ENCODE measurements around the gene HOXB7. TPM values are rescaled to one million over a fixed set of nuclear protein-coding genes. Genes with fewer than 3 reads are reported as not detected.

HOXB7 gene
- total RNA-seq, 1 experiment from 2014 or later = not detected

GRCh38 chr17:48621410-48622392, 10.9 kb upstream of the HOXB7 start:
- H3K27ac Mint-ChIP-seq = no peak overlapping the region
- Histone ChIP-seq H3K23me2 (ENCODE audit: insufficient read length, low read depth, low read length, poor library complexity, severe bottlenecking) (peaks cover 5% of the 10 kb centered on the region), H3K56ac (ENCODE audit: insufficient read length, low read depth, low read length) (no peak overlapping the region), H3K23ac (ENCODE audit: insufficient read length, low read depth, low read length) (no peak overlapping the region), H2BK12ac (ENCODE audit: insufficient read length, low read depth, low read length) (no peak overlapping the region), H4K5ac (ENCODE audit: insufficient read length, low read depth, low read length) (no peak overlapping the region), H2BK5ac (ENCODE audit: insufficient read length, low read length) (no peak overlapping the region), H3K4me1 (ENCODE audit: insufficient read depth, low read length) (no peaks in the 10 kb centered on the region; the same call in 1 of the 2 replicates), H2BK15ac (ENCODE audit: low read depth, low read length) (no peak overlapping the region), H3K4ac (ENCODE audit: low read depth, low read length) (no peak overlapping the region), H3K18ac (ENCODE audit: insufficient read length, low read depth, low read length) (no peak overlapping the region), H2BK120ac (ENCODE audit: low read depth, low read length, poor library complexity, severe bottlenecking) (no peak overlapping the region), H2BK20ac (ENCODE audit: low read depth, low read length, poor library complexity, severe bottlenecking) (no peak overlapping the region), H2AK5ac (ENCODE audit: insufficient read length, low read length) (no peak overlapping the region), H3K9me3 (ENCODE audit: control insufficient read depth, low read depth, low read length) (no peaks in the 10 kb centered on the region), H3K27me3 (ENCODE audit: insufficient read depth, low read length) (peaks cover 97% of the 10 kb centered on the region), H4K91ac (ENCODE audit: insufficient read length, low read depth, low read length) (no peak overlapping the region), H3T11ph (ENCODE audit: low read length) (no peak overlapping the region), H3K4me2 (ENCODE audit: insufficient read depth, insufficient read length, low read length) (no peak overlapping the region), H2AFZ (ENCODE audit: low read length) (no peak overlapping the region), H3K79me1 (ENCODE audit: insufficient read depth, low read depth, low read length, poor library complexity, severe bottlenecking) (no peaks in the 10 kb centered on the region), H4K20me1 (ENCODE audit: control insufficient read depth, insufficient read depth, insufficient read length) (no peaks in the 10 kb centered on the region), H3K79me2 (ENCODE audit: insufficient read depth, low read length) (no peaks in the 10 kb centered on the region), H3K9ac (ENCODE audit: extremely low read depth, insufficient read length, low read length) (no peak overlapping the region), H3K27ac (ENCODE audit: insufficient read length, low read depth, low read length) (no peak overlapping the region), H4K8ac (replicated peaks; ENCODE audit: insufficient read length, low read depth, low read length) (no peak overlapping the region), H3K14ac (ENCODE audit: insufficient read depth, low read length) (no peak overlapping the region)
- peaks cover 0 to 2% (median 0%) of the 10 kb centered on the region in 3 experiments; a peak in 1 of 7 replicates for H3K36me3 Mint-ChIP-seq (ENCODE audit: insufficient read depth in 1 of 3, low read depth in 3 of 3)
- peaks cover 100% of the 10 kb centered on the region for H3K27me3 Mint-ChIP-seq (ENCODE audit: low read depth)
- no peak for DNase-seq
- WGBS (ENCODE audit: extremely low coverage, insufficient read length, low lambda C conversion rate) = no CpG with 5 or more reads among the region's 41 CpGs
- TF ChIP-seq CTCF (conservative IDR thresholded peaks at IDR 0.05) = no peak
- H3K4me3 Mint-ChIP-seq = no peak overlapping the region; a peak in 1 of 5 replicates
- H3K9me3 Mint-ChIP-seq = peaks cover 3 to 23% of the 10 kb centered on the region in 2 experiments; a peak in 3 of 5 replicates
- peaks cover 4 to 21% of the 10 kb centered on the region in 2 experiments for H3K4me1 Mint-ChIP-seq

Measured in H9 (cell line).